SU-DHL-6 (cell line): Measurements from ENCODE around the gene RNF8.
"Not testable (repeated sequence)": the region's sequence is repeated elsewhere in the genome, so short reads cannot be mapped to it uniquely, and the experiment has no call there.

Source experiments
- H2AFZ ChIP-seq: fragments of 200-600 bp; sonication (generic); 2 replicates; pipeline ENCODE4 v1.6.1; 2014; ENCODE audit warnings: low read depth, mild to moderate bottlenecking, moderate library complexity, mixed read lengths, antibody characterized with exemption, low read length; ENCODE audit not compliant: severe bottlenecking
- H3F3A ChIP-seq: fragments of 200-600 bp; shearing (Covaris generic); 2 replicates; pipeline ENCODE4 v1.6.0; 2016; ENCODE audit warnings: antibody characterized with exemption, mild to moderate bottlenecking; ENCODE audit not compliant: insufficient read depth
- H3K27ac ChIP-seq: fragments of 200-600 bp; sonication (generic); 2 replicates; pipeline ENCODE4 v1.5.1; 2016; ENCODE audit warnings: low read depth, mild to moderate bottlenecking, low read length, moderate library complexity, mixed read lengths
- H3K27me3 ChIP-seq: fragments of 200-600 bp; sonication (generic), shearing (Covaris generic); 2 replicates; pipeline ENCODE4 v1.6.0; 2014; ENCODE audit warnings: mild to moderate bottlenecking, low read length
- H3K36me3 ChIP-seq: fragments of 200-600 bp; sonication (generic); 2 replicates; pipeline ENCODE4 v1.6.1; 2014; ENCODE audit warnings: mild to moderate bottlenecking, low read length, mixed read lengths
- H3K4me2 ChIP-seq: fragments of 300-600, 200-600 bp; shearing (Covaris generic), sonication (generic); 2 replicates; pipeline ENCODE4 v1.6.0; 2014; ENCODE audit warnings: low read length, low read depth, mild to moderate bottlenecking; ENCODE audit not compliant: poor library complexity, severe bottlenecking
- H3K4me3 ChIP-seq: fragments of 200-600 bp; sonication (generic); 2 replicates; pipeline ENCODE4 v1.5.1; 2014; ENCODE audit warnings: antibody characterized with exemption, low read length, mild to moderate bottlenecking, mixed read lengths; ENCODE audit not compliant: insufficient read depth, poor library complexity, severe bottlenecking
- H3K79me2 ChIP-seq: fragments of 200-600 bp; sonication (generic); 2 replicates; pipeline ENCODE4 v1.6.1; 2014; ENCODE audit warnings: mild to moderate bottlenecking, low read length, moderate library complexity; ENCODE audit not compliant: insufficient read depth
- H3K9ac ChIP-seq: fragments of 200-600 bp; sonication (generic); 2 replicates; pipeline ENCODE4 v1.7.0; 2014; ENCODE audit warnings: mild to moderate bottlenecking, low read length
- H3K9me2 ChIP-seq: fragments of 200-600 bp; sonication (generic); replicated peaks from 2 replicates; pipeline ENCODE4 v1.6.1; 2014; ENCODE audit warnings: low read length; ENCODE audit not compliant: insufficient read depth
- H3K9me3 ChIP-seq: fragments of 200-600 bp; sonication (generic); 2 replicates; pipeline ENCODE4 v1.6.1; 2014; ENCODE audit warnings: low read length, mixed read lengths; ENCODE audit not compliant: insufficient read depth
- H4K20me1 ChIP-seq: fragments of 200-600 bp; sonication (generic); 2 replicates; pipeline ENCODE4 v1.6.1; 2014; ENCODE audit warnings: low read depth, mild to moderate bottlenecking, antibody characterized with exemption, low read length, moderate library complexity, mixed read lengths
- CTCF ChIP-seq: fragments of 200-600 bp; sonication (generic); IDR thresholded peaks from one replicate; pipeline ENCODE4 v1.5.1; 2017; ENCODE audit warnings: antibody characterized with exemption, mild to moderate bottlenecking, low read length, moderate library complexity; ENCODE audit not compliant: insufficient read depth, poor library complexity, severe bottlenecking
- EZH2phosphoT487 ChIP-seq: fragments of 200-600 bp; sonication (generic), shearing (Covaris generic); conservative IDR thresholded peaks from 2 replicates; pipeline ENCODE4 v1.6.1; 2018; ENCODE audit warnings: mild to moderate bottlenecking, antibody characterized with exemption, low read length, moderate library complexity, mixed read lengths

Gene RNF8

GRCh38 chr6:37324131-37325033 is 29.4 kb upstream of the RNF8 start:
- Histone ChIP-seq H3K9me3 (no peaks in the 10 kb centered on the region), H3F3A (no peaks in the 10 kb centered on the region), H3K27me3 (no peaks in the 10 kb centered on the region), H3K4me3 (no peak overlapping the region), H3K27ac (no peak overlapping the region), H3K9me2 (no peaks in the 10 kb centered on the region), H3K9ac (no peak overlapping the region), H3K36me3 (no peaks in the 10 kb centered on the region), H2AFZ (no peak overlapping the region), H4K20me1 (no peaks in the 10 kb centered on the region), H3K4me2 (no peak overlapping the region), H3K79me2 (no peaks in the 10 kb centered on the region)
- no peak for TF ChIP-seq EZH2phosphoT487

GRCh38 chr6:37330345-37330744 is 23.4 kb upstream of the RNF8 start:
- not testable (repeated sequence) for H4K20me1 ChIP-seq, H3K4me2 ChIP-seq, H3K27me3 ChIP-seq, H3K9me3 ChIP-seq, H3K9ac ChIP-seq, H3K27ac ChIP-seq, H3K36me3 ChIP-seq, H3K9me2 ChIP-seq, H3K79me2 ChIP-seq, H3F3A ChIP-seq, H3K4me3 ChIP-seq, H2AFZ ChIP-seq

- Histone ChIP-seq H3K4me2 (no peak overlapping the region), H2AFZ (no peak overlapping the region), H4K20me1 (no peaks in the 10 kb centered on the region), H3K27ac (no peak overlapping the region), H3K79me2 (no peaks in the 10 kb centered on the region), H3F3A (no peaks in the 10 kb centered on the region), H3K4me3 (no peak overlapping the region), H3K9me3 (no peaks in the 10 kb centered on the region), H3K36me3 (no peaks in the 10 kb centered on the region), H3K9ac (no peak overlapping the region), H3K9me2 (no peaks in the 10 kb centered on the region), H3K27me3 (no peaks in the 10 kb centered on the region)
- TF ChIP-seq EZH2phosphoT487: no peak
- TF ChIP-seq CTCF: no peak
Measured at GRCh38 chr6:37331047-37331446, 22.7 kb upstream of the RNF8 start.

GRCh38 chr6:37332894-37333293 is 20.9 kb upstream of the RNF8 start:
- no peaks in the 10 kb centered on the region for H3K27me3 ChIP-seq
- no peaks in the 10 kb centered on the region for H3K79me2 ChIP-seq
- no peak overlapping the region for H2AFZ ChIP-seq
- H3K4me2 ChIP-seq: no peak overlapping the region
- no peak overlapping the region for H3K9ac ChIP-seq
- H3K36me3 ChIP-seq: no peaks in the 10 kb centered on the region
- no peaks in the 10 kb centered on the region for H3F3A ChIP-seq
- H3K9me2 ChIP-seq: no peaks in the 10 kb centered on the region
- no peak overlapping the region for H3K27ac ChIP-seq
- no peaks in the 10 kb centered on the region for H3K9me3 ChIP-seq
- H4K20me1 ChIP-seq: no peaks in the 10 kb centered on the region
- no peak for TF ChIP-seq EZH2phosphoT487
- TF ChIP-seq CTCF: no peak
- no peak overlapping the region for H3K4me3 ChIP-seq
